Neural progenitor cell (in vitro differentiated cells): Measurements from ENCODE around the gene SRPX2.
"Not testable (repeated sequence)": the region's sequence is repeated elsewhere in the genome, so short reads cannot be mapped to it uniquely, and the experiment has no call there.

Experiments
- EZH2 ChIP-seq: fragments of 200-600 bp; sonication (generic); IDR thresholded peaks from 2 replicates; pipeline ENCODE4 v1.6.1; 2017; ENCODE audit warnings: antibody characterized with exemption, mild to moderate bottlenecking, moderate library complexity
- EZH2phosphoT487 ChIP-seq: fragments of 200-600 bp; sonication (generic); IDR thresholded peaks from 2 replicates; pipeline ENCODE4 v1.6.1; 2017; ENCODE audit warnings: antibody characterized with exemption
- TF ChIP-seq, protein P1 (sequence below): fragments of 200-600 bp; sonication (generic); IDR thresholded peaks from 2 replicates; pipeline ENCODE4 v1.5.1; 2017; ENCODE audit warnings: antibody characterized with exemption, mild to moderate bottlenecking

DNA sequence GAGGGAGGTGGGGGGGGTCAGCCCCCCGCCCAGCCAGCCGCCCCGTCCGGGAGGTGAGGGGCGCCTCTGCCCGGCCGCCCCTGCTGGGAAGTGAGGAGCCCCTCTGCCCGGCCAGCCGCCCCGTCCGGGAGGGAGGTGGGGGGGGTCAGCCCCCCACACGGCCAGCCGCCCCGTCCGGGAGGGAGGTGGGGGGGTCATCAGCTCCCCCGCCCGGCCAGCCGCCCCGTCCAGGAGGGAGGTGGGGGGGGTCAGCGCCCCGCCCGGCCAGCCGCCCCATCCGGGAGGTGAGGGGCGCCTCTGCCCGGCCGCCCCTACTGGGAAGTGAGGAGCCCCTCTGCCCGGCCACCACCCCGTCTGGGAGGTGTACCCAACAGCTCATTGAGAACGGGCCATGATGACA is 80.0 kb downstream of the SRPX2 start:
- TF ChIP-seq, protein P1, sequence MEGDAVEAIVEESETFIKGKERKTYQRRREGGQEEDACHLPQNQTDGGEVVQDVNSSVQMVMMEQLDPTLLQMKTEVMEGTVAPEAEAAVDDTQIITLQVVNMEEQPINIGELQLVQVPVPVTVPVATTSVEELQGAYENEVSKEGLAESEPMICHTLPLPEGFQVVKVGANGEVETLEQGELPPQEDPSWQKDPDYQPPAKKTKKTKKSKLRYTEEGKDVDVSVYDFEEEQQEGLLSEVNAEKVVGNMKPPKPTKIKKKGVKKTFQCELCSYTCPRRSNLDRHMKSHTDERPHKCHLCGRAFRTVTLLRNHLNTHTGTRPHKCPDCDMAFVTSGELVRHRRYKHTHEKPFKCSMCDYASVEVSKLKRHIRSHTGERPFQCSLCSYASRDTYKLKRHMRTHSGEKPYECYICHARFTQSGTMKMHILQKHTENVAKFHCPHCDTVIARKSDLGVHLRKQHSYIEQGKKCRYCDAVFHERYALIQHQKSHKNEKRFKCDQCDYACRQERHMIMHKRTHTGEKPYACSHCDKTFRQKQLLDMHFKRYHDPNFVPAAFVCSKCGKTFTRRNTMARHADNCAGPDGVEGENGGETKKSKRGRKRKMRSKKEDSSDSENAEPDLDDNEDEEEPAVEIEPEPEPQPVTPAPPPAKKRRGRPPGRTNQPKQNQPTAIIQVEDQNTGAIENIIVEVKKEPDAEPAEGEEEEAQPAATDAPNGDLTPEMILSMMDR: not testable (repeated sequence)
- TF ChIP-seq EZH2, EZH2phosphoT487: not testable (repeated sequence)
